LNCAP (cell line): ENCODE measurements around the gene DENND4A.

Experiments used
- CTCF ChIP-seq: fragments of 450-650 bp; IDR thresholded peaks from 2 replicates; pipeline ENCODE4 v1.5.1; 2017; ENCODE audit warnings: mild to moderate bottlenecking

The DENND4A gene

GRCh38 chr15:65660927-65661326 lies 131.2 kb downstream of the DENND4A start:
- TF ChIP-seq CTCF: no peak

GRCh38 chr15:65659502-65660052 lies 132.5 kb downstream of the DENND4A start:
- no peak for TF ChIP-seq CTCF

- no peak for TF ChIP-seq CTCF
Observed at GRCh38 chr15:65655457-65655856, 136.6 kb downstream of the DENND4A start.

- no peak for TF ChIP-seq CTCF
Observed at GRCh38 chr15:65655026-65655425, 137.1 kb downstream of the DENND4A start.

- TF ChIP-seq CTCF: no peak
Observed at GRCh38 chr15:65653801-65654521, 138.1 kb downstream of the DENND4A start.

- TF ChIP-seq CTCF: no peak
Observed at GRCh38 chr15:65653341-65653740, 138.8 kb downstream of the DENND4A start.

GRCh38 chr15:65651831-65652749 lies 140.0 kb downstream of the DENND4A start:
- no peak for TF ChIP-seq CTCF
